PC-3 (cell line): ENCODE results near the gene ST6GALNAC1. TPM values are rescaled to one million over a fixed set of nuclear protein-coding genes. Genes with fewer than 3 reads are reported as not detected.

Source experiments
- ATAC-seq: fragments of 200-7000 bp; cut with Tn5 transposase; 2 replicates; pipeline ENCODE4 v1.9.1; 2020; ENCODE audit warnings: mild to moderate bottlenecking, moderate library complexity
- BruUV-seq: library from RNA; stranded (reverse); fragments of 400-500 nt; replicated peaks from 2 replicates; lab custom pipeline; 2021; lab: Mats Ljungman, UMichigan
- CTCF ChIA-PET: fragments of 300-600 bp; sonication (Branson Sonifier 250); formaldehyde crosslinking; loops from one replicate; lab custom pipeline; 2022; ENCODE audit warnings: antibody characterized with exemption; lab: Charles Lee
- POLR2A ChIA-PET: fragments of 300-600 bp; sonication (Branson Sonifier 250); formaldehyde crosslinking; loops from one replicate; lab custom pipeline; 2022; ENCODE audit warnings: antibody characterized with exemption; ENCODE audit not compliant: unreplicated experiment; lab: Charles Lee
- DNase-seq: peaks from one replicate; pipeline ENCODE4 v3.0.0-alpha.2; 2015
- H2AFZ ChIP-seq: fragments of 300-600 bp; sonication (generic); 2 replicates; pipeline ENCODE4 v1.6.0; 2016; ENCODE audit warnings: antibody characterized with exemption, low read length
- H3F3A ChIP-seq: fragments of 300-600 bp; sonication (generic); one replicate; pipeline ENCODE4 v1.6.0; 2017; ENCODE audit warnings: antibody characterized with exemption, low read length, control low read depth, mild to moderate bottlenecking; ENCODE audit not compliant: unreplicated experiment
- H3K27ac ChIP-seq: fragments of 300-600 bp; sonication (generic); 2 replicates; pipeline ENCODE4 v1.5.1; 2016; ENCODE audit warnings: mild to moderate bottlenecking, low read length
- H3K27me3 ChIP-seq: fragments of 300-600 bp; sonication (generic); 2 replicates; pipeline ENCODE4 v1.6.1; 2016; ENCODE audit warnings: low read length, mixed read lengths
- H3K36me3 ChIP-seq: fragments of 300-600 bp; sonication (generic); 2 replicates; pipeline ENCODE4 v1.6.1; 2016; ENCODE audit warnings: low read depth, mixed run types, low read length, mixed read lengths
- H3K4me1 ChIP-seq: fragments of 300-600 bp; sonication (generic); 2 replicates; pipeline ENCODE4 v1.5.1; 2016; ENCODE audit warnings: low read length; ENCODE audit not compliant: insufficient read depth
- H3K4me2 ChIP-seq: fragments of 300-600 bp; sonication (generic); 2 replicates; pipeline ENCODE4 v1.6.0; 2016; ENCODE audit warnings: low read length
- H3K4me3 ChIP-seq: fragments of 300-600 bp; sonication (generic); 2 replicates; pipeline ENCODE4 v1.5.1; 2016; ENCODE audit warnings: mild to moderate bottlenecking, low read length, mixed read lengths
- H3K79me2 ChIP-seq: fragments of 300-600 bp; sonication (generic); 2 replicates; pipeline ENCODE4 v1.6.1; 2017; ENCODE audit warnings: low read length, mixed read lengths
- H3K9ac ChIP-seq: fragments of 300-600 bp; sonication (generic); 2 replicates; pipeline ENCODE4 v1.6.0; 2016; ENCODE audit warnings: mild to moderate bottlenecking, low read length
- H3K9me2 ChIP-seq: fragments of 300-600 bp; sonication (generic); replicated peaks from 2 replicates; pipeline ENCODE4 v1.6.1; 2016; ENCODE audit warnings: mixed run types, low read length, mixed read lengths
- H3K9me3 ChIP-seq: fragments of 300-600 bp; sonication (generic); 2 replicates; pipeline ENCODE4 v1.6.1; 2016; ENCODE audit warnings: low read length, mixed read lengths
- H4K20me1 ChIP-seq: fragments of 300-600 bp; sonication (generic); 2 replicates; pipeline ENCODE4 v1.6.1; 2016; ENCODE audit warnings: low read length, mixed read lengths
- CTCF ChIP-seq: fragments of 300-600 bp; sonication (generic); conservative IDR thresholded peaks from 2 replicates; pipeline ENCODE4 v1.5.1; 2017; ENCODE audit warnings: antibody characterized with exemption, low read depth, mild to moderate bottlenecking, low read length
- EZH2 ChIP-seq: fragments of 300-600 bp; sonication (generic); IDR thresholded peaks from one replicate; pipeline ENCODE4 v1.6.1; 2017; ENCODE audit warnings: antibody characterized with exemption, mild to moderate bottlenecking, low read length; ENCODE audit not compliant: unreplicated experiment
- EZH2phosphoT487 ChIP-seq: fragments of 300-600 bp; sonication (generic); IDR thresholded peaks from 2 replicates; pipeline ENCODE4 v1.6.1; 2018; ENCODE audit warnings: mild to moderate bottlenecking, antibody characterized with exemption, low read length, borderline replicate concordance
- intact Hi-C: fragments of 100-400 bp; cut with micrococcal nuclease; formaldehyde crosslinking; loops from 2 replicates; pipeline ENCODE4 v1.9.0; 2023
- total RNA-seq: library from RNA; depleted of rRNA; stranded (reverse); fragments of >200 nt; gene quantifications from 2 replicates; pipeline ENCODE4 v1.2.3, GENCODE V29; 2014

The ST6GALNAC1 gene
- total RNA-seq, 1 experiment from 2014 or later: 4.1 TPM

GRCh38 chr17:76593959-76594358, 49.6 kb downstream of the ST6GALNAC1 start:
- Histone ChIP-seq H3K9me3 (no peaks in the 10 kb centered on the region), H3K36me3 (no peaks in the 10 kb centered on the region), H3K9me2 (no peaks in the 10 kb centered on the region), H3K9ac (peak overlapping the region; percentile 8; the same call in 1 of the 2 replicates), H3K4me1 (peaks cover 34% of the 10 kb centered on the region), H4K20me1 (no peaks in the 10 kb centered on the region), H3K4me2 (peak overlapping the region; percentile 39), H3K27me3 (no peaks in the 10 kb centered on the region), H3F3A (no peaks in the 10 kb centered on the region), H2AFZ (0 out of 2 replicates have a peak overlapping the region, but pooled peaks have one; percentile 3), H3K4me3 (no peak overlapping the region), H3K79me2 (no peaks in the 10 kb centered on the region), H3K27ac (peak overlapping the region; percentile 45)
- no peak for TF ChIP-seq EZH2
- no peak; the same call in 1 of the 2 replicates for TF ChIP-seq CTCF
- TF ChIP-seq EZH2phosphoT487: no peak
- ChIA-PET POLR2A (interaction anchor here (0.5 kb wide), 1 partner anchor 689 kb away, joined by 3 read pairs; no protein-coding TSS in a partner anchor), CTCF (interaction anchor here (0.5 to 1.8 kb wide), 14 partner anchors 10 to 136 kb away, joined by 3 to 13 read pairs (median 4); a partner anchor contains a TSS)
- DNase-seq (no peak), ATAC-seq (peak; percentile 43)
- no TSS peak for BruUV-seq
- intact Hi-C loops: loop anchor here (2.0 kb wide), 1 partner anchor 71 kb away; no protein-coding TSS in a partner anchor

GRCh38 chr17:76593384-76593826, 50.2 kb downstream of the ST6GALNAC1 start:
- intact Hi-C loops: loop anchor here (2.0 kb wide), 1 partner anchor 71 kb away; no protein-coding TSS in a partner anchor
- peak overlapping the region; percentile 8; the same call in 1 of the 2 replicates for H3K9ac ChIP-seq
- H3K36me3 ChIP-seq: no peaks in the 10 kb centered on the region
- CTCF ChIA-PET: interaction anchor here (0.6 to 1.8 kb wide), 16 partner anchors 10 to 88 kb away, joined by 3 to 13 read pairs (median 3); a partner anchor contains a TSS
- peak overlapping the region; percentile 84 for H3K27ac ChIP-seq
- peak; percentile 97 for ATAC-seq
- no peaks in the 10 kb centered on the region for H3K9me3 ChIP-seq
- H3K9me2 ChIP-seq: no peaks in the 10 kb centered on the region
- H4K20me1 ChIP-seq: no peaks in the 10 kb centered on the region
- peak overlapping the region; percentile 64 for H3K4me2 ChIP-seq
- H3K4me1 ChIP-seq: peaks cover 34% of the 10 kb centered on the region
- POLR2A ChIA-PET: interaction anchor here (0.5 to 0.6 kb wide), 2 partner anchors 50 to 689 kb away, joined by 3 to 4 read pairs; partner anchors contain the start of gene ST6GALNAC1
- no peaks in the 10 kb centered on the region for H3K27me3 ChIP-seq
- no peak overlapping the region for H2AFZ ChIP-seq
- H3K79me2 ChIP-seq: no peaks in the 10 kb centered on the region
- TF ChIP-seq EZH2phosphoT487 (no peak), CTCF (peak; percentile 57)
- no TSS peak for BruUV-seq
- no peaks in the 10 kb centered on the region for H3F3A ChIP-seq
- no peak overlapping the region for H3K4me3 ChIP-seq
- peak; percentile 99 for DNase-seq

GRCh38 chr17:76588182-76588581, 55.4 kb downstream of the ST6GALNAC1 start:
- Histone ChIP-seq H3K27me3 (no peaks in the 10 kb centered on the region), H3K36me3 (no peaks in the 10 kb centered on the region), H3K4me3 (no peak overlapping the region), H3F3A (no peaks in the 10 kb centered on the region), H4K20me1 (no peaks in the 10 kb centered on the region), H3K4me2 (no peak overlapping the region), H3K9me3 (no peaks in the 10 kb centered on the region), H3K9ac (no peak overlapping the region), H2AFZ (no peak overlapping the region), H3K79me2 (no peaks in the 10 kb centered on the region), H3K27ac (no peak overlapping the region), H3K9me2 (no peaks in the 10 kb centered on the region), H3K4me1 (peaks cover 13% of the 10 kb centered on the region)
- POLR2A ChIA-PET: interaction anchor here (0.6 kb wide), 1 partner anchor 21 kb away, joined by 4 read pairs; no protein-coding TSS in a partner anchor
- intact Hi-C loops: no loop called here
- DNase-seq: no peak
- CTCF ChIA-PET: no interaction called here
- no peak for TF ChIP-seq CTCF
- no peak for TF ChIP-seq EZH2
- no peak for TF ChIP-seq EZH2phosphoT487
- no peak for ATAC-seq
- BruUV-seq: no TSS peak
